HEK293 (cell line): Measurements from ENCODE around the gene FOLR1.

Source experiments
- CTCF ChIP-seq: fragments of 450-650 bp; formaldehyde crosslinking; IDR thresholded peaks from 2 replicates; pipeline ENCODE4 v1.5.1; 2016; ENCODE audit warnings: missing biosample characterization, missing genetic modification characterization
- MZF1 ChIP-seq: fragments of 450-650 bp; formaldehyde crosslinking; IDR thresholded peaks from 2 replicates; pipeline ENCODE4 v1.5.1; 2017; ENCODE audit warnings: missing biosample characterization, missing genetic modification characterization, borderline replicate concordance
- ZBTB8A ChIP-seq: fragments of 450-650 bp; formaldehyde crosslinking; IDR thresholded peaks from 2 replicates; pipeline ENCODE4 v1.5.1; 2016; ENCODE audit warnings: missing biosample characterization, missing genetic modification characterization
- ZNF138 ChIP-seq: fragments of 450-650 bp; formaldehyde crosslinking; IDR thresholded peaks from 2 replicates; pipeline ENCODE4 v1.5.1; 2016; ENCODE audit warnings: missing biosample characterization, missing genetic modification characterization, borderline replicate concordance
- ZNF311 ChIP-seq: fragments of 450-650 bp; formaldehyde crosslinking; IDR thresholded peaks from 2 replicates; pipeline ENCODE4 v1.5.1; 2017; ENCODE audit warnings: missing biosample characterization, missing genetic modification characterization, borderline replicate concordance

- no peak for TF ChIP-seq CTCF
- TF ChIP-seq ZNF311 (tag by site-specific recombination), result no peak
- TF ChIP-seq MZF1 (tag by site-specific recombination), result no peak
- TF ChIP-seq ZNF138, result no peak
- TF ChIP-seq ZBTB8A, result no peak
These were observed 44.2 kb downstream of the FOLR1 start for GRCh38 chr11:72236083-72236697.
